SK-N-SH (cell line): Measurements from ENCODE around the gene DNAJA3. TPM values are rescaled to one million over a fixed set of nuclear protein-coding genes. Genes with fewer than 3 reads are reported as not detected.

Experiments
- CTCF ChIA-PET: fragments of 300-600, 350-600 bp; formaldehyde crosslinking; extraction: SDS; loops from one replicate; lab custom pipeline; 2021; lab: Yijun Ruan, JAX
- POLR2A ChIA-PET: fragments of 350-600 bp; sonication (Branson Sonifier 250); formaldehyde crosslinking; extraction: SDS; loops from one replicate; lab custom pipeline; 2020; ENCODE audit warnings: antibody characterized with exemption, inconsistent platforms; lab: Yijun Ruan, JAX
- DNase-seq: peaks from one replicate; pipeline ENCODE4 v3.0.0; 2012
- H2AFZ ChIP-seq: fragments of 200-600 bp; sonication (generic); 2 replicates; pipeline ENCODE4 v1.8.1; 2016; ENCODE audit warnings: antibody characterized with exemption, mild to moderate bottlenecking, low read depth
- H3F3A ChIP-seq: fragments of 200-600 bp; sonication (generic); replicated peaks from 2 replicates; pipeline ENCODE3; 2016; ENCODE audit warnings: antibody characterized with exemption, mild to moderate bottlenecking; ENCODE audit not compliant: insufficient read depth
- H3K27ac ChIP-seq, 2 experiments: fragments of 200-500 bp in 1 of 2; fragments of 200-600 bp in 1 of 2; sonication (Bioruptor generic) in 1 of 2; sonication (generic), shearing (Covaris generic) in 1 of 2; 2 replicates each; pipeline versions ENCODE4 v1.5.1 to v1.6.1; 2014 to 2016; ENCODE audit warnings: low read depth in 2 of 2, inconsistent platforms in 1 of 2, low read length in 1 of 2, mild to moderate bottlenecking in 1 of 2, mixed read lengths in 1 of 2
- H3K27me3 ChIP-seq: fragments of 200-600 bp; sonication (generic), shearing (Covaris generic); 2 replicates; pipeline ENCODE4 v1.6.1; 2016; ENCODE audit warnings: mixed run types; ENCODE audit not compliant: insufficient read depth
- H3K36me3 ChIP-seq, 2 experiments: fragments of 200-500 bp in 1 of 2; fragments of 200-600 bp in 1 of 2; sonication (Bioruptor generic) in 1 of 2; sonication (generic) in 1 of 2; replicated peaks in 1 of 2; 2 replicates each; pipeline versions ENCODE3 to v1.5.1; 2014 to 2016; ENCODE audit warnings: low read length in 1 of 2, mild to moderate bottlenecking in 1 of 2; ENCODE audit not compliant: insufficient read depth in 2 of 2, control insufficient read depth in 1 of 2
- H3K4me1 ChIP-seq, 2 experiments: fragments of 200-500 bp in 1 of 2; fragments of 200-600 bp in 1 of 2; sonication (Bioruptor generic) in 1 of 2; sonication (generic), shearing (Covaris generic) in 1 of 2; 2 replicates each; pipeline versions ENCODE4 v1.5.1 to v1.6.1; 2014 to 2016; ENCODE audit warnings: low read depth in 1 of 2, low read length in 1 of 2, mixed run types in 1 of 2; ENCODE audit not compliant: insufficient read depth in 2 of 2, control insufficient read depth in 1 of 2
- H3K4me2 ChIP-seq: fragments of 200-600 bp; sonication (generic), shearing (Covaris generic); 2 replicates; pipeline ENCODE4 v1.6.1; 2017; ENCODE audit warnings: mixed run types
- H3K4me3 ChIP-seq, 2 experiments: fragments of 200-500 bp in 1 of 2; fragments of 200-600 bp in 1 of 2; sonication (Bioruptor generic) in 1 of 2; sonication (generic), shearing (Covaris generic) in 1 of 2; 2 replicates each; pipeline versions ENCODE4 v1.5.1 to v1.8.1; 2014 to 2016; ENCODE audit warnings: low read depth in 2 of 2, inconsistent platforms in 1 of 2, low read length in 1 of 2, mild to moderate bottlenecking in 1 of 2, mixed read lengths in 1 of 2, moderate library complexity in 1 of 2
- H3K79me2 ChIP-seq: fragments of 200-600 bp; sonication (generic); 2 replicates; pipeline ENCODE4 v1.8.1; 2017; ENCODE audit warnings: mild to moderate bottlenecking; ENCODE audit not compliant: insufficient read depth
- H3K9ac ChIP-seq: fragments of 200-600 bp; sonication (generic); 2 replicates; pipeline ENCODE4 v1.6.1; 2017; ENCODE audit warnings: mixed run types
- H3K9me2 ChIP-seq: fragments of 200-600 bp; sonication (generic); 2 replicates; pipeline ENCODE4 v1.6.1; 2017; ENCODE audit warnings: mixed run types
- H3K9me3 ChIP-seq: fragments of 200-600 bp; sonication (generic); 2 replicates; pipeline ENCODE4 v1.6.1; 2017; ENCODE audit warnings: mixed run types, mild to moderate bottlenecking, moderate library complexity
- H4K20me1 ChIP-seq: fragments of 200-600 bp; sonication (generic); 2 replicates; pipeline ENCODE4 v1.6.1; 2017; ENCODE audit warnings: mild to moderate bottlenecking, mixed run types; ENCODE audit not compliant: insufficient read depth
- CHD2 ChIP-seq: fragments of 150-350 bp; IDR thresholded peaks from 2 replicates; pipeline ENCODE4 v1.6.1; 2018; ENCODE audit warnings: low read length; ENCODE audit not compliant: partially characterized antibody
- ELF1 ChIP-seq: IDR thresholded peaks from 2 replicates; pipeline ENCODE4 v1.4.0; 2012
- EP300 ChIP-seq, 2 experiments: IDR thresholded peaks; 2 replicates each; pipeline versions ENCODE4 v1.4.0 to v1.6.1; 2012; ENCODE audit warnings: borderline replicate concordance in 1 of 2, low read depth in 1 of 2, low read length in 1 of 2
- FOSL2 ChIP-seq: IDR thresholded peaks from 2 replicates; pipeline ENCODE4 v1.4.0; 2012; ENCODE audit warnings: low read depth, mild to moderate bottlenecking, moderate library complexity, borderline replicate concordance
- GABPA ChIP-seq: IDR thresholded peaks from 2 replicates; pipeline ENCODE4 v1.4.0; 2012; ENCODE audit warnings: low read depth, mild to moderate bottlenecking
- JUND ChIP-seq: IDR thresholded peaks from 2 replicates; pipeline ENCODE4 v1.4.0; 2012
- MEF2A ChIP-seq: IDR thresholded peaks from 2 replicates; pipeline ENCODE4 v1.4.0; 2012; ENCODE audit warnings: low read depth, borderline replicate concordance
- POLR2AphosphoS5 ChIP-seq: IDR thresholded peaks from 2 replicates; pipeline ENCODE4 v1.6.1; 2012; ENCODE audit warnings: low read depth, low read length
- RAD21 ChIP-seq: IDR thresholded peaks from 2 replicates; pipeline ENCODE4 v1.6.1; 2012; ENCODE audit warnings: mild to moderate bottlenecking, low read length
- RCOR1 ChIP-seq: fragments of 150-350 bp; IDR thresholded peaks from 2 replicates; pipeline ENCODE4 v1.6.1; 2017; ENCODE audit warnings: antibody characterized with exemption, low read length
- RXRA ChIP-seq: IDR thresholded peaks from 2 replicates; pipeline ENCODE4 v1.4.0; 2012; ENCODE audit warnings: low read depth, mild to moderate bottlenecking, borderline replicate concordance
- SMC3 ChIP-seq: IDR thresholded peaks from 2 replicates; pipeline ENCODE4 v1.6.1; 2012; ENCODE audit warnings: low read depth, low read length, improper control_type of control experiment
- TAF1 ChIP-seq: IDR thresholded peaks from 2 replicates; pipeline ENCODE4 v1.6.1; 2012; ENCODE audit warnings: low read depth, mild to moderate bottlenecking, low read length, moderate library complexity, borderline replicate concordance
- TCF12 ChIP-seq: IDR thresholded peaks from 2 replicates; pipeline ENCODE4 v1.4.0; 2012
- TEAD4 ChIP-seq: IDR thresholded peaks from 2 replicates; pipeline ENCODE4 v1.4.0; 2012; ENCODE audit warnings: mild to moderate bottlenecking, borderline replicate concordance; ENCODE audit not compliant: insufficient read depth
- USF1 ChIP-seq: IDR thresholded peaks from 2 replicates; pipeline ENCODE4 v1.4.0; 2012; ENCODE audit warnings: low read depth, borderline replicate concordance
- USF2 ChIP-seq: fragments of 150-350 bp; IDR thresholded peaks from 2 replicates; pipeline ENCODE4 v1.6.1; 2017; ENCODE audit warnings: antibody characterized with exemption, low read length, low read depth, borderline replicate concordance
- ZBTB33 ChIP-seq: IDR thresholded peaks from 2 replicates; pipeline ENCODE4 v1.4.0; 2012; ENCODE audit warnings: low read depth, borderline replicate concordance
- WGBS: methylation state at CpG from one replicate; pipeline ENCODE4 v1.1.6; 2017; ENCODE audit warnings: low lambda C conversion rate; 5-methylcytosine and 5-hydroxymethylcytosine counted together
- polyA plus RNA-seq, 3 experiments: library from polyadenylated mRNA; depleted of rRNA; stranded (reverse); fragments of >200 nt; gene quantifications; 2 replicates each; pipeline ENCODE4 v1.2.3, GENCODE V29; 2012

Gene DNAJA3
- polyA plus RNA-seq, 1 of the 3 experiments (the other 2 are of a cell fraction) = 52.6 TPM

DNA sequence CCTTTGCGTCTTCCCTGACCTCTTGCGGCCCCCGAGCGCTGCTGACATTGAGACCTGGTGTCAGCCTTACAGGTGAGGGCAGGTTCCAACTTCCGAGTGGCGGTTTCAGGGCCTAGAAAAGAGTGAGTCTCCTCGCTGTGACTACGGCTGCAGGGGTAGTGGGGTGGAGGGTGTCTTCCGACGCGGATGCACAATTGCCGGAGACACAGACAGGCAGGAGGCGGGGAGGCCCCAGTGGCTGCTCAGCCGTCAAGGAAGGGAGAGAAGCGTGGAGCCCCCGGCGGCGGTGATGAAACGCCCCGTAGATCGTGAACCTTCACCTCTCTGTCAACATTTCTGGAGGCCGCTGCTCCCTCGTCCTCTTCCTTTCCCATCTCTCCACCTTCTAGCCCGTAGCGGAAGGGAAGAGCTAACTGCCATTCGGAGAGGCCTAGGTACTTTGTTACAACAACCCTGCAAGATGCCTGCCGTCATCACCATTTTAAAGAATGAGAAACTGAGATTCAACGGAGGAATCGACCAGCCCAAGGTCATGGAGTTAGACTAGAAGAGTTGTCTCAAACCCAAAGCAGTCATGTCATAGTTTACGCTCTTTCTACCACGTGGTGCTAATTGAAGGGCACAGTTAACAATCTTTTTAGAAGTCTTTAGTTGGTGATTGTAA is 485 bp downstream of the DNAJA3 start:
- Histone ChIP-seq H3K27ac (peak overlapping the region; percentile 23 to 96; a peak in 2 of 4 replicates), H3K9me2 (no peaks in the 10 kb centered on the region), H3K27me3 (no peaks in the 10 kb centered on the region), H3K36me3 (peaks cover 2 to 5% of the 10 kb centered on the region in 2 experiments), H4K20me1 (no peaks in the 10 kb centered on the region), H3K9ac (peak overlapping the region; percentile 90), H3K4me1 (peaks cover 5 to 14% of the 10 kb centered on the region in 2 experiments; a peak in 2 of 4 replicates), H3K4me3 (peak overlapping the region; percentile 72 to 99), H2AFZ (peak overlapping the region; percentile 90), H3K4me2 (peak overlapping the region; percentile 89), H3K79me2 (peaks cover 54% of the 10 kb centered on the region), H3F3A (peaks cover 4% of the 10 kb centered on the region), H3K9me3 (no peaks in the 10 kb centered on the region)
- WGBS = 8% methylated on average over 25 of the region's 31 CpGs
- POLR2A ChIA-PET = no interaction called here
- CTCF ChIA-PET = no interaction called here
- no peak for TF ChIP-seq FOSL2
- TF ChIP-seq RCOR1 = no peak
- TF ChIP-seq EP300 (IDR thresholded peaks at IDR 0.05; ENCODE audit: borderline replicate concordance in 1 of 2, low read depth in 1 of 2, low read length in 1 of 2) = no peak
- TF ChIP-seq ELF1 = no peak
- TF ChIP-seq TAF1 = no peak
- TF ChIP-seq CHD2 = no peak
- TF ChIP-seq TCF12 = no peak
- no peak for TF ChIP-seq SMC3
- no peak for TF ChIP-seq RAD21
- no peak for TF ChIP-seq GABPA
- TF ChIP-seq MEF2A = no peak
- TF ChIP-seq TEAD4 = no peak
- no peak for TF ChIP-seq JUND
- no peak for TF ChIP-seq RXRA
- TF ChIP-seq USF1 = no peak
- TF ChIP-seq ZBTB33 = no peak
- no peak for TF ChIP-seq POLR2AphosphoS5
- no peak for TF ChIP-seq USF2
- DNase-seq = peak; percentile 47
